HepG2 (cell line): ENCODE results near the gene AMBRA1. TPM values are rescaled to one million over a fixed set of nuclear protein-coding genes. Genes with fewer than 3 reads are reported as not detected.

Experiments used
- ATAC-seq: fragments of 200-7000 bp; cut with Tn5 transposase; 3 replicates; pipeline ENCODE4 v1.9.1; 2020; ENCODE audit warnings: mild to moderate bottlenecking, moderate library complexity
- BruUV-seq: library from RNA; stranded (reverse); fragments of 400-500 nt; replicated peaks from 2 replicates; lab custom pipeline; 2021; lab: Mats Ljungman, UMichigan
- CTCF ChIA-PET: fragments of 300-600 bp; formaldehyde crosslinking; extraction: SDS; loops from one replicate; lab custom pipeline; 2021; ENCODE audit warnings: low total read pairs, inconsistent platforms, low intra/inter-chr PET ratio; lab: Yijun Ruan, JAX
- POLR2A ChIA-PET: fragments of 350-600 bp; sonication (Branson Sonifier 250); formaldehyde crosslinking; loops from one replicate; lab custom pipeline; 2020; ENCODE audit warnings: antibody characterized with exemption, inconsistent platforms; lab: Yijun Ruan, JAX
- DNase-seq: peaks from one replicate; pipeline ENCODE4 v3.0.0-alpha.2; 2015; ENCODE audit warnings: low spot score
- FAIRE-seq: peaks from 3 replicates; lab custom pipeline; 2011; peaks lifted over from hg19 to GRCh38; lab: Jason Lieb, UNC
- H2AFZ ChIP-seq: one replicate; pipeline ENCODE4 v1.6.1; 2011; ENCODE audit warnings: low read length, inconsistent platforms
- H3K27ac ChIP-seq: fragments of 300-600 bp; 3 replicates; pipeline ENCODE4 v1.8.0; 2011; ENCODE audit warnings: mixed run types, mild to moderate bottlenecking, mixed read lengths, low read length, inconsistent platforms; ENCODE audit not compliant: insufficient read depth; ENCODE audit errors: extremely low read length
- H3K27me3 ChIP-seq, 2 experiments: fragments of 200-600 bp in 1 of 2; 2 replicates in 1 of 2; 3 replicates in 1 of 2; pipeline versions ENCODE4 v1.6.0 to v1.8.0; 2011; ENCODE audit warnings: low read length in 2 of 2, mild to moderate bottlenecking in 2 of 2, moderate library complexity in 2 of 2, inconsistent platforms in 1 of 2; ENCODE audit not compliant: insufficient read depth in 2 of 2, control insufficient read depth in 1 of 2
- H3K36me3 ChIP-seq, 2 experiments: fragments of 200-600 bp in 1 of 2; replicated peaks in 1 of 2; 2 replicates in 1 of 2; 3 replicates in 1 of 2; pipeline versions ENCODE4 v1.5.1 to v1.8.0; 2011; ENCODE audit warnings: low read length in 2 of 2, inconsistent platforms in 1 of 2; ENCODE audit not compliant: insufficient read depth in 2 of 2, control insufficient read depth in 1 of 2
- H3K4me1 ChIP-seq: 2 replicates; pipeline ENCODE4 v1.5.1; 2012; ENCODE audit warnings: low read length, inconsistent platforms; ENCODE audit not compliant: insufficient read depth
- H3K4me2 ChIP-seq: 2 replicates; pipeline ENCODE4 v1.6.0; 2011; ENCODE audit warnings: low read depth, low read length, inconsistent platforms
- H3K4me3 ChIP-seq, 3 experiments: fragments of 200-600 bp in 1 of 3; sonication (generic), shearing (Covaris generic) in 1 of 3; replicated peaks in 1 of 3; 2 replicates each; pipeline ENCODE4 v1.5.1; 2011 to 2016; ENCODE audit warnings: low read length in 3 of 3, inconsistent platforms in 2 of 3, low read depth in 2 of 3, mild to moderate bottlenecking in 2 of 3, control low read depth in 1 of 3, mixed read lengths in 1 of 3; ENCODE audit not compliant: insufficient read depth in 1 of 3
- H3K79me2 ChIP-seq: one replicate; pipeline ENCODE4 v1.6.1; 2011; ENCODE audit warnings: low read length, inconsistent platforms; ENCODE audit not compliant: insufficient read depth
- H3K9ac ChIP-seq: 2 replicates; pipeline ENCODE4 v1.6.0; 2011; ENCODE audit warnings: mild to moderate bottlenecking, low read depth, low read length, inconsistent platforms; ENCODE audit not compliant: insufficient read depth
- H3K9me3 ChIP-seq: 2 replicates; pipeline ENCODE4 v1.5.1; 2012; ENCODE audit warnings: mild to moderate bottlenecking, low read length
- H4K20me1 ChIP-seq: 2 replicates; pipeline ENCODE4 v1.6.0; 2011; ENCODE audit warnings: inconsistent platforms, mild to moderate bottlenecking, low read length, moderate library complexity; ENCODE audit not compliant: insufficient read depth
- AGO2 ChIP-seq: fragments of 200-400 bp; formaldehyde crosslinking; optimal IDR thresholded peaks from 2 replicates; pipeline ENCODE3; 2017; ENCODE audit warnings: mild to moderate bottlenecking, low read depth, low read length, moderate library complexity
- ARHGAP35 ChIP-seq: sonication (generic); formaldehyde crosslinking; IDR thresholded peaks from 2 replicates; pipeline ENCODE4 v1.9.0; 2022; ENCODE audit warnings: mild to moderate bottlenecking, inconsistent platforms, moderate library complexity, missing genetic modification reagents, borderline replicate concordance
- CTCF ChIP-seq: sonication (generic); formaldehyde crosslinking; IDR thresholded peaks from 2 replicates; pipeline ENCODE4 v1.5.0; 2020; ENCODE audit warnings: mild to moderate bottlenecking, missing genetic modification reagents, moderate library complexity
- GABPA ChIP-seq, 2 experiments: IDR thresholded peaks; 2 replicates each; pipeline ENCODE4 v1.6.1; 2011 to 2016; ENCODE audit warnings: low read depth in 2 of 2, low read length in 1 of 2, missing biosample characterization in 1 of 2, missing genetic modification characterization in 1 of 2
- PHF8 ChIP-seq: sonication (generic); formaldehyde crosslinking; IDR thresholded peaks from 2 replicates; pipeline ENCODE4 v1.5.0; 2020; ENCODE audit warnings: missing genetic modification reagents
- RAD21 ChIP-seq: fragments of 450-650 bp; formaldehyde crosslinking; IDR thresholded peaks from 2 replicates; pipeline ENCODE4 v1.5.0; 2020; ENCODE audit warnings: mild to moderate bottlenecking
- RBFOX2 ChIP-seq: fragments of 200-400 bp; formaldehyde crosslinking; IDR thresholded peaks from 2 replicates; pipeline ENCODE4 v1.6.1; 2017; ENCODE audit warnings: low read depth, mild to moderate bottlenecking, low read length
- ZFY ChIP-seq: sonication (generic); formaldehyde crosslinking; IDR thresholded peaks from 2 replicates; pipeline ENCODE4 v1.4.0; 2020; ENCODE audit warnings: missing genetic modification reagents
- ZNF362 ChIP-seq: sonication (generic); formaldehyde crosslinking; IDR thresholded peaks from 2 replicates; pipeline ENCODE4 v1.4.0; 2020; ENCODE audit warnings: missing genetic modification reagents, mild to moderate bottlenecking, borderline replicate concordance
- ZNF562 ChIP-seq: sonication (generic); formaldehyde crosslinking; IDR thresholded peaks from 2 replicates; pipeline ENCODE4 v1.8.0; 2022; ENCODE audit warnings: missing genetic modification reagents, borderline replicate concordance
- ZNF652 ChIP-seq: IDR thresholded peaks from 2 replicates; pipeline ENCODE4 v1.6.1; 2016; ENCODE audit warnings: low read depth, borderline replicate concordance
- WGBS: methylation state at CpG from one replicate; pipeline ENCODE4 v1.1.6; 2017; ENCODE audit warnings: low lambda C conversion rate; 5-methylcytosine and 5-hydroxymethylcytosine counted together
- in situ Hi-C: cut with HindIII; loops from 2 replicates; pipeline ENCODE4 v1.10.0; 2017; ENCODE audit warnings: low pct_unique_long_range_greater_than_20kb; ENCODE audit not compliant: extremely low pct_ligation_motif_present
- intact Hi-C: fragments of 100-400 bp; cut with micrococcal nuclease; formaldehyde crosslinking; loops from one replicate; pipeline ENCODE4 v1.10.0; 2022; ENCODE audit not compliant: unreplicated experiment
- polyA plus RNA-seq, 8 experiments: library from polyadenylated mRNA; depleted of rRNA in 3 of 8; stranded (reverse) in 7 of 8; unstranded in 1 of 8; fragments of >200 nt; fragmentation: Illumina TruSeq in 4 of 8; extraction: Trizol in 4 of 8; gene quantifications; 2 replicates each; pipeline versions ENCODE4 v1.2.1 to v1.2.3, GENCODE V29; 2011 to 2016; ENCODE audit warnings: low read depth in 4 of 8, missing spikeins in 1 of 8, mixed read lengths in 1 of 8; ENCODE audit not compliant: insufficient read depth in 1 of 8
- total RNA-seq, 5 experiments: library from RNA; depleted of rRNA; stranded (reverse); fragments of >200 nt; fragmentation: Illumina TruSeq; extraction: Trizol; gene quantifications; 2 replicates each; pipeline ENCODE4 v1.2.3, GENCODE V29; 2016; ENCODE audit warnings: low read depth in 1 of 5
- TF ChIP-seq, protein P1 (sequence below): sonication (generic); formaldehyde crosslinking; IDR thresholded peaks from 2 replicates; pipeline ENCODE4 v1.4.0; 2020; ENCODE audit warnings: low read depth, mild to moderate bottlenecking, missing genetic modification reagents

Gene AMBRA1
- total and polyA plus RNA-seq, 2 of the 13 experiments (the other 11 are each of a cell fraction or from before 2014, with no cell fraction given), result 15.7 to 26.0 TPM

DNA sequence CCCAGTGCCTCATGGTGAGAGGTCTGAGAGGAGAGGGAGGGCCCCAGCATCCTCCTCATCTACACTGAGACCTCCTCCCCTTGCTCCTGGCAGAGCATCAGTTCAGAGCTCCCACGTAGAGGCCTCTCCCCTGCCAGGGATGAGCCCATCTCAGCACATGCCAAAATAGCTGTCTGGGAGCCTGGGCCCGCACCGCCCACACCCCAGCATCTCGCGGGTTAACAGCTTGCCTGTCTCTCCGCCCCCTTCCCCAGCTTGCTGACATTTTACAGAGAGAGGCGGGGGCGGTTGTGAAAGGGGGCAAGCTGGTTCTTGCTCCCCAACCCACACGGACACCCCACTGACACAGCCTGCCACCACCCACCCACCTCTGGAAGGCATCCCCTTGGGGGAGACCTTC, 240.1 kb downstream of the AMBRA1 start:
- Histone ChIP-seq H3K36me3 (0 out of 5 replicates have a peak, but pooled peaks cover 0 to 11% of the 10 kb centered on the region in 2 experiments), H4K20me1 (no peaks in the 10 kb centered on the region), H3K9ac (no peak overlapping the region), H3K4me3 (no peak overlapping the region), H3K4me1 (peaks cover 39% of the 10 kb centered on the region), H3K4me2 (no peak overlapping the region), H3K79me2 (peaks cover 2% of the 10 kb centered on the region), H3K27me3 (no peaks in the 10 kb centered on the region), H3K27ac (no peak overlapping the region), H2AFZ (no peak overlapping the region), H3K9me3 (no peaks in the 10 kb centered on the region)
- ChIA-PET CTCF (no interaction called here), POLR2A (interaction anchor here (1.3 kb wide), 1 partner anchor 110 kb away, joined by 5 read pairs; no protein-coding TSS in a partner anchor)
- intact Hi-C loops (no loop called here), in situ Hi-C loops (no loop called here)
- DNase-seq (no peak), ATAC-seq (no peak), FAIRE-seq (no peak)
- TF ChIP-seq PHF8 (CRISPR knock-in tag) (no peak), ZNF652 (peak; percentile 45; the same call in 1 of the 2 replicates)
- BruUV-seq, result no TSS peak
- 95% methylated on average over 8 of the region's 9 CpGs for WGBS

DNA sequence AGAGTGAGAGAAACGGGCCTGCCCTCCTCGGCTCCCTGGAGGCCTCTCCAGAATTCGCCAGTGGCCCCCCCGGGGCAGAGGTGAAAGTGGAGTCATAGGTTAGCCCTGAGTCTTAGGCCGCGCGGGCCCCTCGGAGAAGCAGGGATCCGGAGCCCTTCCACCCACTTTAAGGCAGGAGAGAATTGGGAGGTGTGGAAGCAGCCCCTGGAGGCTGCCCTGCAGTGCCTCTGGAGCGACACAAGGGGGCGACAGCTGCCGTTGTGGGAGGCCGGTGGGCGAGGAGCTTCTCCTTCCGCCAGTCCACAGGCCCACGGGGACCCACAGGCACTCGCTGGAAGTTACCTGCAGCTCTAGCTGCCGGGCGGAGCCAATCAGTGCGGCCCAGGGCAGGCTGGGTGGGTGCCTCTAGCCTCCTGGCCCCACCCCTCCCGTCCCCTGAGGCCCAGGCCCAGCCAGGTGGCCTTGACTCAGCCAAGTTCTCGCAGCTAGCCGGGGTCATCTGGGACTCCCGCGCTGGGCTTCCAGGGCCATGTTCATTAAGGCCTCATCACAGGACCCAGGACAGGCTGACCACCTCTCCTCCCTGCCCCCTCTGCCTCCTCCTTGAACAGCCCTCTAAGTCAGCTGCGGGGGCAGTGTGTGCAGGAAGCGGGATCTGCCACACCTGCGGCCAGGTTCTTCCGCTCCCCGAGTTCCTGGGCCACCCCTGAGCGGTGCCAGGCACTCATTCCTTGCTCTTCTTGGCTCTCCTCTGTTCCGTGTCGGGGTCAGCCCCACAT, 241.6 kb downstream of the AMBRA1 start:
- Histone ChIP-seq H3K27me3 (no peaks in the 10 kb centered on the region; a peak in 1 of 5 replicates), H3K27ac (no peak overlapping the region), H3K4me1 (peaks cover 46% of the 10 kb centered on the region), H3K4me3 (no peak overlapping the region), H3K4me2 (no peak overlapping the region), H3K9ac (no peak overlapping the region), H4K20me1 (no peaks in the 10 kb centered on the region), H3K79me2 (peaks cover 12% of the 10 kb centered on the region), H3K36me3 (0 out of 5 replicates have a peak, but pooled peaks cover 0 to 11% of the 10 kb centered on the region in 2 experiments), H3K9me3 (no peaks in the 10 kb centered on the region), H2AFZ (no peak overlapping the region)
- ChIA-PET CTCF (no interaction called here), POLR2A (no interaction called here)
- intact Hi-C loops, result no loop called here
- no peak for FAIRE-seq
- in situ Hi-C loops, result no loop called here
- WGBS, result 82% methylated on average over 19 of the region's 33 CpGs
- ATAC-seq, result peak; percentile 28; the same call in 2 of the 3 replicates
- no TSS peak for BruUV-seq
- DNase-seq, result no peak
- peak; percentile 37 for TF ChIP-seq AGO2
- peak; percentile 30; the same call in 1 of the 2 replicates for TF ChIP-seq ZFY
- TF ChIP-seq GABPA (IDR thresholded peaks at IDR 0.05; ENCODE audit: low read depth, low read length), result no peak
- TF ChIP-seq GABPA (CRISPR knock-in tag; IDR thresholded peaks at IDR 0.05; ENCODE audit: low read depth), result peak; percentile 55; the same call in 1 of the 2 replicates
- TF ChIP-seq, protein P1, sequence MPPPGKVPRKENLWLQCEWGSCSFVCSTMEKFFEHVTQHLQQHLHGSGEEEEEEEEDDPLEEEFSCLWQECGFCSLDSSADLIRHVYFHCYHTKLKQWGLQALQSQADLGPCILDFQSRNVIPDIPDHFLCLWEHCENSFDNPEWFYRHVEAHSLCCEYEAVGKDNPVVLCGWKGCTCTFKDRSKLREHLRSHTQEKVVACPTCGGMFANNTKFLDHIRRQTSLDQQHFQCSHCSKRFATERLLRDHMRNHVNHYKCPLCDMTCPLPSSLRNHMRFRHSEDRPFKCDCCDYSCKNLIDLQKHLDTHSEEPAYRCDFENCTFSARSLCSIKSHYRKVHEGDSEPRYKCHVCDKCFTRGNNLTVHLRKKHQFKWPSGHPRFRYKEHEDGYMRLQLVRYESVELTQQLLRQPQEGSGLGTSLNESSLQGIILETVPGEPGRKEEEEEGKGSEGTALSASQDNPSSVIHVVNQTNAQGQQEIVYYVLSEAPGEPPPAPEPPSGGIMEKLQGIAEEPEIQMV (CRISPR knock-in tag), result no peak
- no peak for TF ChIP-seq ZNF362 (CRISPR knock-in tag)
- no peak for TF ChIP-seq ARHGAP35 (CRISPR knock-in tag)
- peak; percentile 34; the same call in 1 of the 2 replicates for TF ChIP-seq RAD21 (CRISPR knock-in tag)
- TF ChIP-seq ZNF562 (CRISPR knock-in tag), result no peak
- 0 out of 2 replicates have a peak, but pooled peaks have one; percentile 23 for TF ChIP-seq RBFOX2
- peak; percentile 74 for TF ChIP-seq CTCF (CRISPR knock-in tag)
